CD4-positive, alpha-beta T cell treated with Interleukin-15 for 4 hours (primary cell): ENCODE data around the gene PRRG1.
"Not testable (repeated sequence)": the region's sequence is repeated elsewhere in the genome, so short reads cannot be mapped to it uniquely, and the experiment has no call there.

Experiments used
- DNase-seq: peaks from one replicate; pipeline ENCODE4 v3.0.0-alpha.2; 2020; ENCODE audit warnings: low spot score

Gene PRRG1

GRCh38 chrX:37378830-37379229 lies 29.7 kb downstream of the PRRG1 start:
- no peak for DNase-seq

- DNase-seq, result no peak
Observed at GRCh38 chrX:37380256-37380655, 31.1 kb downstream of the PRRG1 start.

- DNase-seq, result no peak
Observed at GRCh38 chrX:37380924-37381323, 31.8 kb downstream of the PRRG1 start.

- no peak for DNase-seq
Observed at GRCh38 chrX:37383313-37383712, 34.1 kb downstream of the PRRG1 start.

GRCh38 chrX:37388413-37388812 lies 39.2 kb downstream of the PRRG1 start:
- no peak for DNase-seq

- no peak for DNase-seq
Observed at GRCh38 chrX:37405956-37406355, 56.8 kb downstream of the PRRG1 start.

- no peak for DNase-seq
Observed at GRCh38 chrX:37407736-37408135, 58.6 kb downstream of the PRRG1 start.

- no peak for DNase-seq
Observed at GRCh38 chrX:37409278-37409677, 60.1 kb downstream of the PRRG1 start.

- no peak for DNase-seq
Observed at GRCh38 chrX:37420185-37420584, 71.0 kb downstream of the PRRG1 start.

- no peak for DNase-seq
Observed at GRCh38 chrX:37420756-37421155, 71.6 kb downstream of the PRRG1 start.

- DNase-seq, result no peak
Observed at GRCh38 chrX:37424000-37424429, 74.9 kb downstream of the PRRG1 start.

GRCh38 chrX:37425370-37425769 lies 76.2 kb downstream of the PRRG1 start:
- DNase-seq, result no peak

- DNase-seq, result not testable (repeated sequence)
Observed at GRCh38 chrX:37428962-37429361, 79.8 kb downstream of the PRRG1 start.

GRCh38 chrX:37434362-37434761 lies 85.2 kb downstream of the PRRG1 start:
- no peak for DNase-seq

GRCh38 chrX:37437160-37437559 lies 88.0 kb downstream of the PRRG1 start:
- no peak for DNase-seq

GRCh38 chrX:37441377-37441776 lies 92.2 kb downstream of the PRRG1 start:
- no peak for DNase-seq

GRCh38 chrX:37445182-37445581 lies 96.0 kb downstream of the PRRG1 start:
- DNase-seq, result no peak

- DNase-seq, result no peak
Observed at GRCh38 chrX:37453821-37454220, 104.7 kb downstream of the PRRG1 start.

- no peak for DNase-seq
Observed at GRCh38 chrX:37454537-37455285, 105.5 kb downstream of the PRRG1 start.

- no peak for DNase-seq
Observed at GRCh38 chrX:37455381-37455780, 106.2 kb downstream of the PRRG1 start.

GRCh38 chrX:37460285-37460684 lies 111.1 kb downstream of the PRRG1 start:
- not testable (repeated sequence) for DNase-seq

- no peak for DNase-seq
Observed at GRCh38 chrX:37462346-37462745, 113.2 kb downstream of the PRRG1 start.

GRCh38 chrX:37468124-37468739 lies 119.1 kb downstream of the PRRG1 start:
- DNase-seq, result no peak

GRCh38 chrX:37470711-37471110 lies 121.5 kb downstream of the PRRG1 start:
- DNase-seq, result no peak
